ENCODE measurements around the gene MAP7.

MAP7 gene

DNA sequence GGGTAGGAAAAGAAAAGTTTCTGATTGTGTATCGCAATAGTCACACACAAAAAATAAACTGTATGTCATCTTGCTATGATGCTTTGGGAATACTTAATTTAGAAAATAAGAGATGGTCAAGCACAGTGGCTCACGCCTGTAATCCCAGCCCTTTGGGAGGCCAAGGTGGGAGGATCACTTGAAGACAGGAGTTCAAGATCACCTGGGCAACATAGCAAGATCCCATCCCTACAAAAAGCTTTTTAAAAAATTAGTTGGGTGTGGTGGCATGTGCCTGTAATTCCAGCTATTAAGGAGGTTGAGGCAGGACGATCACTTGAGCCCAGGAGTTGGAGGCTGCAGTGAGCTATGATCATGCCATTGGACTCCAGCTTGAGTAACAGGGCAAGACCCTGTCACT is 27.6 kb downstream of the MAP7 start:
- H3K27me3 ChIP-seq, result no peaks in the 10 kb centered on the region
- no peak overlapping the region for H3K4me3 ChIP-seq
- H3K4me2 ChIP-seq, result no peak overlapping the region
- no peaks in the 10 kb centered on the region for H3K4me1 ChIP-seq
- no peak overlapping the region for H3K9ac ChIP-seq
- no peaks in the 10 kb centered on the region for H3K9me3 ChIP-seq (replicated peaks in 1 of 11)
- no peaks in the 10 kb centered on the region for H3K36me3 ChIP-seq
- no peaks in the 10 kb centered on the region for H4K20me1 ChIP-seq
- TF ChIP-seq Cebpa-rat (IDR thresholded peaks at IDR 0.05), result no peak
- no peak overlapping the region for H3K27ac ChIP-seq

DNA sequence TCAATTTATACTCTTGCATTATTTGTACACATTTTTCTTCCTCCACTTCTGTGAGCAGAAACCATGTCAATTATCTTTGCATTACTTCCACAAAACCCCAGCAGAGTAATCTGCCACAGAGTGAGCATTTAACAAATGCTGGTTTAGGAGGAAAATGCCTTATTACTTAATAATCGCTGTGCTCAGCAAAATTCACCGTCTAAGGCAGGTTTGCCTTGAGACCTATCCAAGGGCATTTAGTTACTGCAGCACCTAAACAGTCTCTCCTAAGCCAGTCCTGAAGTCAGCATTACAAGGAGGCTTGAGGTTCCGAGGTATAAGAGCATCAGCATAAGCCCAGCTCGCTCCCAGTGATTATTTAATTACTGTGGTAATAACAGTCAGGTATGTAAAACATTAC is 28.3 kb downstream of the MAP7 start:
- H4K20me1 ChIP-seq, result no peaks in the 10 kb centered on the region
- H3K4me1 ChIP-seq, result no peaks in the 10 kb centered on the region
- H3K9ac ChIP-seq, result no peak overlapping the region
- H3K4me2 ChIP-seq, result no peak overlapping the region
- H3K36me3 ChIP-seq, result no peaks in the 10 kb centered on the region
- TF ChIP-seq Cebpa-rat (IDR thresholded peaks at IDR 0.05), result no peak
- no peaks in the 10 kb centered on the region for H3K9me3 ChIP-seq (replicated peaks in 1 of 11)
- no peak overlapping the region for H3K4me3 ChIP-seq
- no peaks in the 10 kb centered on the region for H3K27me3 ChIP-seq
- no peak overlapping the region for H3K27ac ChIP-seq

DNA sequence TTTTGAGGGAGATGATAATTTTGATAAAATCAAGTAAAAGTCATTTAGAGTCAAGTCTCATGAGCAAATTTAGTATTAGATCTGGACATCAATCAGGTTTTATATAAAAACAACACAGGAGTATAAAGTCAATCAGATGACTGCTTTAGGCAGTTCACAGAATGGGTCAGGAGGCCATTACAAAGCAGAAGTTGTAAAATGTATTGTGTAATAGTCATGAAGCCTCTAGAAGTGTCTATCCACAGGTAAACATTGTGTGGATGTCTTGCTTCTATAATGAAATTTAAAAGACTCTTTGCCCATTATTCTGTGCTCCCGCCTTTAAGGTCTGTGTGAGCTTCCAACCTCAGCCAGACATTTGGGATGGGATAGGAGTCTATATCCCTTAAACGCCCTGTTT is 28.8 kb downstream of the MAP7 start:
- Histone ChIP-seq H3K27ac (no peak overlapping the region), H3K36me3 (no peaks in the 10 kb centered on the region)

DNA sequence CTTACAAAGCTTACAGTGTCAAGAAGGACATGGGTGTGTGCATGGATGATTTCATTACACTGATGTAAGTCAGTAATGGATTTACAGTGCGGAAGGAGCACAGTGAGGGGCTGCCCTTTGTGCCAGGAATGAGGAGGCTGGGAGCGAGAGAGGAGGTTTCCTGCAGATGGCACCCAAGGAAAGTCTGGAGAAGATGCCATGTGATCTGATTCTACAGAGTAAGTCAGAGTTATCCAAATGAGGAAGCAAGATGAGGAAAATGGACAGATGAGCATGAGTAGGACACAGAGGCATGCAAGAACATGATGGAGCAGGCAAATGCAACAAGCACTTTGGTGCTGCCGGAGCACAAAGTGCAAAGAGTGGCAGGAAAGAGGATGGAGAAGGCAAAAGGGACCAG is 29.7 kb downstream of the MAP7 start:
- H3K27me3 ChIP-seq, result no peaks in the 10 kb centered on the region
- no peak overlapping the region for H3K4me2 ChIP-seq
- no peak overlapping the region for H3K4me3 ChIP-seq
- no peaks in the 10 kb centered on the region for H3K36me3 ChIP-seq
- no peak for TF ChIP-seq Cebpa-rat (IDR thresholded peaks at IDR 0.05)
- H4K20me1 ChIP-seq, result no peaks in the 10 kb centered on the region
- H3K27ac ChIP-seq, result no peak overlapping the region
- H3K4me1 ChIP-seq, result no peaks in the 10 kb centered on the region
- H3K9me3 ChIP-seq (replicated peaks in 1 of 11), result no peaks in the 10 kb centered on the region
- no peak overlapping the region for H3K9ac ChIP-seq

More for the DNA sequence above, 28.8 kb downstream of the MAP7 start:
- TF ChIP-seq Cebpa-rat (IDR thresholded peaks at IDR 0.05), result no peak; a peak in 1 of 22 replicates
- Histone ChIP-seq H3K4me2 (no peak overlapping the region), H3K4me1 (no peaks in the 10 kb centered on the region), H3K4me3 (no peak overlapping the region), H3K27me3 (no peaks in the 10 kb centered on the region), H3K9ac (no peak overlapping the region), H4K20me1 (no peaks in the 10 kb centered on the region), H3K9me3 (replicated peaks in 1 of 11) (no peaks in the 10 kb centered on the region)

DNA sequence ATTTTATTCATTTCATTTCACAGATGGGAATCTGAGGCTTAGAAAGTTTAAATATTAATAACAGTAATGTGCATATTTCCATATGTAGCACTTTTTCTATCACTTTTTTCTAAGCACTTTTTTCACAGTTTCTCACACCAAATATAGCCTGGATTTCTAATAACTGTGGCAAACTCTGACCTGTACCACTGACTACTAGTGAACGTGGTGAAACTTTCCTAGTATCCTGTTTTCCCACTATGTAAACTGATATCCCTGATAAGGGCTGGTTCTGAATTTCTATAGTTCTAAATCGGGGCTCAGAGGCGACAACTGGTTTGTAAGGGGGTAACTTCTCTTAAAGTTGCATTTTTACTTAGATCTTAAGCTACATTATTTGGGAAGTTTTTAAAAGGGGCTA is 32.6 kb downstream of the MAP7 start:
- Histone ChIP-seq H3K4me2 (no peak overlapping the region), H4K20me1 (no peaks in the 10 kb centered on the region), H3K36me3 (no peaks in the 10 kb centered on the region), H3K4me3 (no peak overlapping the region), H3K4me1 (no peaks in the 10 kb centered on the region), H3K27ac (no peak overlapping the region), H3K27me3 (no peaks in the 10 kb centered on the region), H3K9me3 (replicated peaks in 1 of 11) (no peaks in the 10 kb centered on the region), H3K9ac (no peak overlapping the region)
- no peak for TF ChIP-seq Cebpa-rat (IDR thresholded peaks at IDR 0.05)

DNA sequence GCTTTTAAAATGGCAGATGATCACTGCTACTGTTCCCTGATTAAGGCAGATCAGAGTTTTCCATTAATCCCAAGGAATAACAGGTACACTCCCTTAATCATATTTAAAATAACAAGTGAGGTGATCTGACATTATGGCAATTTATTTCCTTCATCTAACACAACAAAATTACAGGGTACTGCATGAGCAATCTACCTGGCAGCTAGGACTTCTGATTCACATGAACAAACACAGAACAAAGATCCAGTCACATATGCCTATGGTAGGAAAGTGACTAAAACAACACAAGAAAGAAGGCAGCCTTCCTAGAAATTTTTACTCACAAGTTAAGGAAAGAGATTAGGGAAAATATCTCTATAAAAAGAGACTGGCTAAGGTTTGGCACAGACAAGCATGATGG is 33.2 kb downstream of the MAP7 start:
- Histone ChIP-seq H4K20me1 (no peaks in the 10 kb centered on the region), H3K36me3 (no peaks in the 10 kb centered on the region), H3K9ac (no peak overlapping the region), H3K4me1 (no peaks in the 10 kb centered on the region), H3K27ac (no peak overlapping the region), H3K27me3 (no peaks in the 10 kb centered on the region), H3K9me3 (replicated peaks in 1 of 11) (no peaks in the 10 kb centered on the region), H3K4me3 (no peak overlapping the region), H3K4me2 (no peak overlapping the region)
- TF ChIP-seq Cebpa-rat (IDR thresholded peaks at IDR 0.05), result no peak

DNA sequence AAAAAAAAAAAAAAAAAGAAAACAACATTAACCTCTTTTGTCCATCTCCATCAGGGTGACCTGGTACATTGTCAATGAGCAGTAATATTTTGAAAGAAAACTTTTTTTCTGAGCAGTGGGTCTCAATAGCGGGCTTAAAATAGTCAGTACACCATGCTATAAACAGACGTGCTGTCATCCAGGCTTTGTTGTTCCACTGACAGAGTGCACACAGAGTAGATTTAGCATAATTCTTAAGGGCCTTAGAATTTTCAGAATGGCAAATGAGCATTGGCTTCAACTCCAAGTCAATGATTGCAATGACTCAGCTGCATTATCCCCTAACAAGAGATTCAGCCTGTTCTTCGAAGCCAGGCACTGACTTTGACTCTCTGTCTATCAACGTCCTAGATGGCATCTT is 35.6 kb downstream of the MAP7 start:
- no peak for TF ChIP-seq Cebpa-rat (IDR thresholded peaks at IDR 0.05)

DNA sequence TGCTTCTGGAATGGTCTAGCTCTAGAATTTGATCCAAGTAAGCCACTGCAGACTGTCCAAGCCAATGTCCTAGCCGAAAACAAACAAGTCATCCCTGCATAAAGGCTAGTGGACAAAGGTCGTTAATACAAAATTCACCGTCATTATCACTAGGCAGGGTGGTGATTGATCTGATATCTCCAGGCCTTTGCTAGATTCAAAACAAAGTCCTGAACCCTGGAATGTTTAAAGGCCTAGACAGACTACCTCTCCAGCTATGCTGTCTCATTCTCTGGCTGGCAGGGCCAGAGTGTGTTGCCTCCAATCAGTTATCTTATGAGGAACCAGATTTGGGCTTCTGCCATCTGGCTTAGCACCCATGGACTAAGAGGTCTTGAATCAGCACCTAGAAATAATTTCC is 38.3 kb downstream of the MAP7 start:
- no peak overlapping the region for H3K27ac ChIP-seq
- H3K4me2 ChIP-seq, result no peak overlapping the region
- no peaks in the 10 kb centered on the region for H3K27me3 ChIP-seq
- no peaks in the 10 kb centered on the region for H3K9me3 ChIP-seq (replicated peaks in 1 of 11)
- no peak overlapping the region for H3K9ac ChIP-seq
- peaks cover 0 to 12% (median 3%) of the 10 kb centered on the region in 10 experiments; a peak in 9 of 20 replicates for H3K4me1 ChIP-seq
- no peak overlapping the region for H3K4me3 ChIP-seq
- TF ChIP-seq Cebpa-rat (IDR thresholded peaks at IDR 0.05), result no peak
- no peaks in the 10 kb centered on the region for H4K20me1 ChIP-seq
- no peaks in the 10 kb centered on the region for H3K36me3 ChIP-seq

More for the DNA sequence above, 35.6 kb downstream of the MAP7 start:
- Histone ChIP-seq H3K27ac (no peak overlapping the region), H3K36me3 (no peaks in the 10 kb centered on the region), H3K27me3 (no peaks in the 10 kb centered on the region), H4K20me1 (no peaks in the 10 kb centered on the region), H3K9ac (no peak overlapping the region), H3K4me2 (no peak overlapping the region), H3K4me3 (no peak overlapping the region), H3K4me1 (peaks cover 0 to under 1% (median 0%) of the 10 kb centered on the region in 10 experiments; a peak in 2 of 20 replicates), H3K9me3 (replicated peaks in 1 of 11) (no peaks in the 10 kb centered on the region)

DNA sequence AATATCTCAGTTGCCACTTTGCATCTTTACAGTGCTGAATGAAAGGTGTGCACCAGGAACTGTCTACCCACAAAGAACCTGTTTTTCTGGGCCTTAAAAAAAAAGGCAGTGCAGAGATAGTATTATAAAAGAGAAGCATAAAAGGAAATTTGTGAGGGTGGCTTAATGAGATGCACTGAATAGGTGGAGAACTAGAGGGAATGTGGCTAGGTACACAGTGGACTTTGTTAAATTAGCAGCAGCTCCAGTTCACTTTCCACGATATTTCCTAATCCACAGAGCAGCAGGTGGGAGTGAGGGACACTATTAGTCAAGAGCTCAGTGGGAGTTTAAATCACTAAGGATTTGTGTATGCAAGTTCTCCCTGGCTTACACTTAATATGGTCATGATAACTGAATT is 38.8 kb downstream of the MAP7 start:
- TF ChIP-seq Cebpa-rat (IDR thresholded peaks at IDR 0.05), result no peak
- Histone ChIP-seq H3K9me3 (replicated peaks in 1 of 11) (no peaks in the 10 kb centered on the region), H4K20me1 (no peaks in the 10 kb centered on the region), H3K9ac (no peak overlapping the region), H3K4me3 (no peak overlapping the region), H3K4me2 (no peak overlapping the region), H3K27me3 (no peaks in the 10 kb centered on the region), H3K4me1 (peaks cover 0 to 12% (median 3%) of the 10 kb centered on the region in 10 experiments; a peak in 9 of 20 replicates), H3K36me3 (no peaks in the 10 kb centered on the region), H3K27ac (no peak overlapping the region)

DNA sequence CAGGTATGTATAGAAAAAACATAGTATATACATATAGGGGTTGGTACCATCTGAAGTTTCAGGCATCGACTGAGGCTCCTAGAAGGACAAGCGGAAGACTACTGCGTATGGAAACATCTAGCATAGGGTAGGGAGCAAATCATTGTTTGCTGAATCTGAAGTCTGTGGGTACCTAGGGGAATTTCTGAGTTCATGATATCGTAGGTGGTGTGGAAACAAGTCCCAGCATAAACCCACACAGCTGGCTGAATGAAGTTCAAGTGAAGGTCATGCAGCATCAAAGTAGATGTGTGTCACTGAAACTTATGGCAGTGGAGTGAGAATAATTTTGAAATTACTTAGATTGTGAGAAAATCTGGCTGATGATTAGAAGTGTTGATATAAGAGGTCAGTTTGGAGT is 39.4 kb downstream of the MAP7 start:
- Histone ChIP-seq H3K4me3 (no peak overlapping the region), H3K27ac (no peak overlapping the region), H3K4me2 (no peak overlapping the region), H4K20me1 (no peaks in the 10 kb centered on the region), H3K36me3 (no peaks in the 10 kb centered on the region), H3K4me1 (peaks cover 0 to 12% (median 3%) of the 10 kb centered on the region in 10 experiments; a peak in 9 of 20 replicates), H3K9me3 (replicated peaks in 1 of 11) (no peaks in the 10 kb centered on the region), H3K27me3 (no peaks in the 10 kb centered on the region), H3K9ac (no peak overlapping the region)
- no peak for TF ChIP-seq Cebpa-rat (IDR thresholded peaks at IDR 0.05)

Measured in BLaER1 treated with 17β-estradiol and CSF1 and Interleukin-3, amounts not matched to agents 10 nM and 100 nM (cell line).